Tongue (tissue), 2 donors: Measurements from ENCODE around the gene HOMER2. TPM values are rescaled to one million over a fixed set of nuclear protein-coding genes. Genes with fewer than 3 reads are reported as not detected.
"Not testable (repeated sequence)": the region's sequence is repeated elsewhere in the genome, so short reads cannot be mapped to it uniquely, and the experiment has no call there.

Experiments
- DNase-seq: peaks from one replicate; pipeline ENCODE4 v3.0.0-alpha.2; 2015
- total RNA-seq: library from RNA; depleted of rRNA; stranded (reverse); fragments of >200 nt; gene quantifications from one replicate; pipeline ENCODE4 v1.2.3, GENCODE V29; 2014

HOMER2 gene
- total RNA-seq, 1 donor from 2014 or later: 38.4 TPM

DNA sequence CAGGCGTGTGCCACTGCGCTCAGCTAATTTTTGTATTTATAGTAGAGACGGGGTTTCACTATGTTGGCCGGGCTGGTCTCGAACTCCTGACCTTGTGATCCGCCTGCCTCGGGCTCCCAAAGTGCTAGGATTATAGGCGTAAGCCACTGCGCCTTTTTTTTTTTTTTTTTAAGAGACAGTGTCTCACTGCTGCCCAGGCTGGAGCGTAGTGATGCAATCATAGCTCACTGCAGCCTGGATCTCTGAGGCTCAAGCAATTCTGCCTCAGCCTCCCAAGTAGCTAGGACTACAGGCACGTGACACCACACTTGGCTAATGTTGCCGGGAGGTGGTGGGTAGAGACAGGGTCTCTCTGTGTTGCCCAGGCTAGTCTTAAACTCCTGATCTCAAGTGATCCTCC lies 59.0 kb downstream of the HOMER2 start:
- not testable (repeated sequence) for DNase-seq

DNA sequence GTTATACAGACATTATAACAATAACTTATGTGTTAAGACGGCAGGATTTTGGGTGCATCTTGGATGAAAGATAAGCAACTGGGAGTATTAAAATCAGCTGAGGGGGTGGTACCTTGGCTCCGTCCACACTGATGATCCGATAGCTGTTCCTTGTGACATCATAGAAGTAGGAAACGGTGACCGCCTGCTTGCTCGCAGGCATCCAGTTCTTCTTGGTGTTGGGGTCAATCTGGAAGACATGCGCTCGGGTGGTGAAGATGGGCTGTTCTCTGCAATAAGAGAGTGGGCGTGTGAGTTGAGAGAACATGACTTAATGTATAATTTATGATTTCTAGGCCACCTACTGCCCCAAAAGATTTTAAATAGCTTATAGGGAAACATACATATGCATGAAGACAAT lies 59.9 kb downstream of the HOMER2 start:
- DNase-seq: no peak

DNA sequence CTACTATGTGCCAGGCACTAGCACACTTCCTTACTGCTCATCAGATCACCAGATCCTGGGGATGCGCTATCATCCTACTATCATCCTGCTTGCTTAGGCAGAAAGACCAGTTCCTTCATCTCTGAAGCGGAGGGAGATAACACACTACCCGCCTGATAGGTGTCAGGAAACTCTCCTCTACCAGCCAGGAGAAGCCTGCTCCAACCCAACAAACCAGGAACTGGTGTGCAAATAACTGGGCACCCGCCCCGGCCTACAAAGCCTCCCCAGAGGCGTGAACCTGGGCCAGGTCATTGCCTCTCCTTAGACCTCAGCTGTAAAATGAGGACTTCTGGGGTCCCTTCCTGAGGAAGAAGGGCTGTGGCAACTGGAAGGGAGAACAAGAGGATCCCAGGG lies 61.5 kb downstream of the HOMER2 start:
- no peak for DNase-seq

DNA sequence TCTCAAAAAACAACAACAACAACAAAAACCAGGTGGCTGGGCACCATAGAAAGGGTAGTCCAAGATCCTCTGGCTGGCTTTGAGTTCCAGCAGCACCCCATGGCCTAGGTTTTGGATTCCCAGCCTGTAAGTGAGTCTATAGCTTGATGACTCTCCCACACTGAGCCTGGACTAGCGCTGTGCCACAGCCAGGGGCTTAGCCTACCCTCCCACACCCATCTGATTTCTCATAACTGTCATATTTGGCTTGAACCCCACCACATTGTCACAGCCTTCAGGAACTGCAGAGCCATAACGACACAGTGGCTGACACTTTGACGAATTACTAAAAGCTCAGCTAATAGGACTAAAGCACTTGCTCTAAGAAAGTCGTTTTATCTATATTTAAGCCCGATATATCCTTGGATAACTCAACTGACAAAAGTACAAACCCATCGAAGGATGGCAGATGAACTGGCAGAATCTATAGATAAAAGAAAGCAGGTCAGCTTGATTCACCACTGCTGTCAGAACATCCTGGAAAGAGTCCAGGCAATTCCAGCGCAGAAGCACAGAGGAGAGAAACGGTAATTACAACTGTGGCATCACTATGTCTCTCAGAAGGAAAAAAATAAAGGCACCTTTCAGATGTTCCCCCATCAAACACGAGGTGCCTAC lies 62.1 kb downstream of the HOMER2 start:
- DNase-seq: no peak

DNA sequence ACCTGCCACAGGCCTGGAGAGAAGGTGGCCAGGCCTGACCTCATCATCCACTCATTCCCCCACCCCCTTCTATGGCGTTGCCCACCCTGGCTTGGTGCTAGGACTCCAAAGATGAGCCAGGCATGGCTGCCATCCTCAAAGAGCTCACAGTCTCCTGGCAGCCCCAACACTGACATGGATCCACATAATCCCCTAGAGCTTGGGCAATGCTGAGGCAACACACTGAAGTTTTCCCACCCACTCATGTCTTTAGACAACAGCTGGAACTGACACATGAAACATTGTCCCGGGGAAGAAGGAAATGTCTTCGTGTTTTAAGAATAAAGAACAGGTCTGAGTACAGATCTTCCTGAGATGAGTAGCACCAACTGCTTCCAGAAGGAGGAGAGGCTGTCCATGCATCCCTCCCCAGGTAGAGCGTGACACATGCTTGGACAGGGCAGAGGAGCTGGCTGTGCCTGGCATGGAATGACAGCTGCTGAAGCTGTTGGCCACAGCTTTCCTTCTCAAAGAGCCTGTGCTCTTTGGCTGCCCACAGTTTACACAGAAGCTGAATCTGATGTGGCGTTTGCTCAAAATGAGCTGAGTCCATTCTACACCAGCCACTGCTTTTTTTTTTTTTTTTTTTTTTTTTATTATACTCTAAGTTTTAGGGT lies 70.1 kb downstream of the HOMER2 start:
- peak; percentile 26 for DNase-seq

DNA sequence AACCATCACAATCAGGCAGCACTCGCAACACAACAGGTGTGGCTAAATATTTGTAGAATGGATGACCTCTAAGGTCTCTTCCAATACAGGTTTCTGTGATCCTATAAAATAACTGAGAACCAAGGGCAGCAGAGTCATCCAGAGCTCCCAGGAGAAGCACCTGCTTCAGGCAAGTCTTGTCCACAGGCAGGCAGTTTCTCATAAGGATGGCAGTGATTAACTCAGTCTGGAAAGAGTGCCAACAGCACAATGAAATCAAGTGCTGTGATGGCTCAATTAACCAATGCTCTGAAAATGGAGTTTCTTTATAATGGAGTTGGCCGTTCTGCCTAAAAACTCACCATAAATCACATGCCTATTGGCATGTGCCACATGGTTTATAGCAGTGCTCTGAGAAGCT lies 70.8 kb downstream of the HOMER2 start:
- no peak for DNase-seq

DNA sequence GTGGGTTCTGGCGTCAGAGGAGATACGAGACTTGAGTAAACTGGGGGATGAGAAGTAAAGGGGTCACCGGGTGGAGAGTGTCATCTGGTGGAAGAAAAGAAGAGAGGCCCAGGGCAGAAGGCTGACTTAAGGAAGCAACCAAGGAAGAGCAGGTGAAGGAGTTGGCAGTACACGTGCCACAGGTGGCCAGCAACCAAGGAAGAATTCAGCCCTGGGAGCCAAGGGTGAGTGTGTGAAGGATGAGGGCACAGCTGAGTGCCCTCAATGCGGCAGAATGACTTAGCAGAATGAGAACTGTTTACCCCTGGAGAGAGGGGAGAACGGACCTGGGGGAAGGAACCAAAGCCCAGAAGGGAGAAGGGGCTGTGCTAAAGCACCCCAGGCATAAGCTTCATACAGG lies 71.8 kb downstream of the HOMER2 start:
- no peak for DNase-seq

DNA sequence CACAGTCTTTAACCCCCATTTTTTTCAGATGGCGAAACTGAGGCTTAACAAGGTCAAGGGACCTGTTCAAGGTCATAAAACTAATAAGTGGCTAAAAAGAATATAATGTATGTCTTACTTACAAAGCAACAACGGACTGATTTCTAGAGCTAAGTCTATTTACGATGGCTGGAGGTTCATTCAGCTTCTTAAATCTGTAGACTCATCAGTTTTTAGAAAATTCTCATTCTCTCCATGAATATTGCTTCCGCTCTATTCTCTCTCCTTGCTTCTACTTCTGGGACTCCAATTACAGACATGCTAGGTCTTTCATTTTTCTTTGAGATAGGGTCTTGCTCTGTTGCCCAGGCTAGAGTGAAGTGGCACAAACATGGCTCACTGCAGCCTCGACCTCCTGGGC lies 74.2 kb downstream of the HOMER2 start:
- DNase-seq: no peak

DNA sequence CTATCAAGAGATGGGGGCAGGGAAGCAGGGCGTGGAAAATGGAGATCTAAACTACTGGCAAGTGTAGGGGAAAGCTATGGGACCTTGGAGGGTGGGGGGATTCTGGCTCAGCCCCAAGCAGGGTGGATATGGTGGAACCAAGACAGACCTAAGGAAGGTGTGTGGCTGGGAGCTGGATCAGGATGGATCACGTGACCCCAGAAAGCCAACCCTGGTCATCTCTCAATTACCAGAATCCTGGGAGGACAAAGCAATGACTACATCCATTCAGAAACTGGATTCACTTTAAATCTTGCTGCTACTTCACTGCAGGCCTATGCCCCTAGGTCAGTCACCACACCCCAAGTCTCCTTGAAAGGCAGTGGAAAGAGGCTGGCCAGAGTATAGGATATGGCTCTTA lies 74.7 kb downstream of the HOMER2 start:
- DNase-seq: no peak

DNA sequence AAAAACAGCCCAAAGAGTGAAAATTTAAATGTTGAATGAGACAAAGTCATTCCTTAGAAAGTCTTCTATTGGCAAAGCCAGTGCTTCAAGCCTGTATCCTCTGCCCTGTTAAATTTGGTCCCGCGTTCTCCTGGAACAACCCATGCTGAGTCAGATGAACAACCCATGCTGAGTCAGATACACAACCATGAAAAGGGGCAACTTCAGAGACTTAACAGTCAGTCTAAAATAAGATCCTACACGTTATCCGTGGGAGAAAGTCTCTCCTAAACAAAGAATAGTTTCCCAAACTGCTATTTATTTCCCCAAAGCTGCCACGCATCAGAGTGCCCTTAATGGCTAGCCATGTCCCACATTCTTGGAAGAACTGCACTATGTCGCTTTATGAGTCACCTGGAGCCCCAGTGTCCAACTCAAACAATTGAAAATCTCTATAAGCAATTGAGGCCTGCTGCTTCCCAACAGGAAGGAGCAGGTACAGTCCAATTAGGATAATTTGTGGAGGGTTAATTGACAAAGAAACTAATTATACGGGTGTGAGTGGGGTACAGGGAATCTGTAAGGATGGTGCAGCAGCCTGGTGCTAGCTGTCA lies 77.0 kb downstream of the HOMER2 start:
- DNase-seq: no peak

DNA sequence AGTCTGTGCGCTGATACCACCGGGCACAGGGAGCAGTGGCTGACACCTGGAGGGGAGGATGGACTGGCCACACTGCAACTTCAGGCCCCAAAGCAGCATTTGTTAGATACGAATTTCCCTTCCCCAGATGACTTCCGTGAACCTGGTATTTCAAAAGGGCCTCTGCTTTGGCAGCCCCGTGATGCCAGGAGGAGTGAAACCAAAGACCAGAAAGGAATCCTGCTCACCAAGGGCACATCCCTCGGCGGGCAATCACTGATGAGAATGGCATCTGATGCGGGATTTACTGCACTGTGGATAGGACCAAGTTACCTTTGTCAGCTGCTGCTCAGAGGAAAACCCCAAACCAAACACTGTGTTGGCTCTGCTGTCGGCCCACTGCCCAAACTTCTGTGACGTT lies 77.6 kb downstream of the HOMER2 start:
- DNase-seq: no peak

DNA sequence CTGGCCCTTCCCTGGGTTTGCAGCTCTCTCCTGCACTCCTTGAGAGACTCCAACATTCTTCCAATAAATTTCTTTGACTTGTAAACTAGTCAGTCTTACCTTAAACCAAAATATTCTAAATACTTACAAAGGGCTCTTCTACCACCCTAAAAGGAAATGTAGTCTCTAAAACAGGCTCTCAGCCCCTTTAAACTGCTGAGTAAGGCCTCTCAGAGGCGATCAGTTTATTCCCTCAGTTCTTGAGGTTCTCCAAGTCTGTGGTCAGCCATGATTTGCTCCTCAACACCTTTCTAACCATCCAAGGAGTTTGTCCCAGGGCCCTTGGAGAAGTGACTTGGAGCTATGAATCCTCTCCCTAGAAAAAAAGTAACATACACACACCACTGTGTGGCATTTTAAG lies 78.3 kb downstream of the HOMER2 start:
- no peak for DNase-seq

DNA sequence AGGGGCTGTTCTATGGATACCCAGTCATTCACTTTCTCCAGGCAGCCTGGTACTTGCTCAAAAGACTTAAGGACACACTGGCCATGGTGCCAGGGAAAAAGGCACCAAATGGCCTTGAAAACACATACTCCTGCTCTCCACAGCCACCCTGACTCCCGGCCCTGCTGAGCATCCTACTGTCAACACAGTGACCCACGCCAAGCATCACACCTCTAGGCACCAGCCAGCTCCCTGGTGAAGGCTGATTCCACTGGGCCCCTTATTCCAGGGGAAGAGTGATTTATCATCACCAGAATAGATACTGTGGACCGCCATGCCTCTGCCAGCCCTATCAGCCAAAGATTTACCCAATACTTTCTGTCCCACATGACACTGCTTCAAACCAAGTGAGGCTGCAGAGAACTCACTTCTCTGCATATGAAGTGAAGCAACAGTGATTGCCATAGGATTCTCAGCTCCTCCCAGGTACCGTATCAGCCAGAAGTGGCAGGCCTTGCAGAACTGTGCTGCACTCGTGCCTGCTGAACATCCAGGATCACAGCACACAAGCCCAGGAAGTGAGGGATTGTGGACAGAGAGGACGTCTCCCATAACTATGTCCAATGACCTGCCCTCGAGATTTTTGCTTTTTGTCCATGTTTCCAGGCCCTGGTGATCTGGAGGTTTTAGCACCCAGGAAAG lies 79.4 kb downstream of the HOMER2 start:
- DNase-seq: no peak

DNA sequence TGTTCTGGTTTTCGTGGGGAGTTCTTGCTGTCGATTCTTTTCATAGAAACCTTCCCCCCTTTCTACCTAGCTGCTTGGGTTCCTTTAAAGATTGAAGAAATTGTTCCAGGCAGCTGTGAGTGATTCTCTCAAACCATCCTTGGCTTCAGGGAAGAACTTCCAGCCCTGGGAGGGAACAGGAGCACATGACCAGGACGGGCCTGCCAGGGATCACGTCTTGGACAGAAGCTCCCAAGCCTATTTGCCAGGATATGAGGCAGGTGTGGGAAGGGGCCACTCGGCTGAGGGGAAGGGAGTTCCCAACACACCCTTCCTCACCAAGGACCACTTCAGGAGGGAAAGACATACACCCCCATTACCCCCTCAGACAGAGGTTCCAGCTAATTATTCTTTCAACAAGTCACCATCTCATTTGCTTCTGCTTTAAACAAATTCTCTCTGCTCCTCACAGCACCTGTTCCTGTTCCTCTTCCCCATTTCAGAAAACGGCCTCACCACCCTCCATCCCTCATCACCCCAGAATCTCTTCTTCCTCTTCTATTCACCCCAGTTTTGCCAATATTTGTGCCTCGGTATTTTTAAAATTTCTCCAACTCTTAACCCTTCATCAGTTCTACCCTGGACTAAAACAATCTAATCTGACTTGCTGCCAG lies 80.6 kb downstream of the HOMER2 start:
- no peak for DNase-seq

DNA sequence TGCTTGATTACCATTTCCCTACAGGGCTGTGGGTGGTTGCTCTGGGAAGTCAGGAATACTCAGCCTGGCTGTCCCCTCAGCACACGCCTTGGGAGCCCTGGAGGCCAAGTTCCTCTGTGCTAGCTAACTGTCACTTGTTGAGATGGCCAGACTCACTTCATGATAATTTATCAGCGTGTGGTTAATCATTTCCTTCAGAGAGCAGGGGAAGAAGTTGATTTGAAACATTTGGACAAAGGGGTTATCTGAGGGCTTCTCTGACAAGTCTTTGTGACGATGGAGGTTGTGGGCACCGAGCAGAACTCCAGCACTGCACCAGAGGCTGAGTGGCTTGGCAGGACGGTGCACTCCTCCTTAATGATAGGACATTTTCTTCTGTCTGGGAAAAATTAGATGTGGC lies 81.2 kb downstream of the HOMER2 start:
- no peak for DNase-seq

DNA sequence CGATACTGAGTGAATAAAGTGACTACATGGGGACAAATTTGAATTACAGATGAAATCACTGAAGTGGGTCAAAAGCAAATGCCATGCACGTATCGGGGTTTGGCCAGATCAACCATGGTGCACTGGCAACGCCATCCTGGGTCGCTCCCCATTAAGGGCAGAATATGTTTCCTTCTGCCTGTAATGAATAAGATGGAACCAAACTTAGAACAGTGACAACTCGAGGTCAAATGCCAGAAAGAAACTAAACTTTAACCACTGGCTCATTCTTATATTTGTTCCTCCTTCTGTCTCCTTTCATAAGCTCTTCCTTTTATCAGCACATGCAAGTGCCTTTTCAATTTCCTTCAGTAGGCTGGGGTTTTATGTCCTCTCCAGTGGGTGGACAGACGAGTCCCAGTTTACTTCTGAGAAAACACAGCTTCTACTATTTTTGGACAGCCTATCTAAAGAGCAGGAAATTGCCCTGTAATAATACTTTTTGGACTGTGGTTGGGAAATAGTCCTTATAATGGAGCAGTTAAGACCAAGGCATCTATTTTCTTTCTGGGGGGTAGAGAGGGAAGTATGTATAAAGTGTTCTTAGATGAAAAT lies 81.7 kb downstream of the HOMER2 start:
- DNase-seq: no peak

DNA sequence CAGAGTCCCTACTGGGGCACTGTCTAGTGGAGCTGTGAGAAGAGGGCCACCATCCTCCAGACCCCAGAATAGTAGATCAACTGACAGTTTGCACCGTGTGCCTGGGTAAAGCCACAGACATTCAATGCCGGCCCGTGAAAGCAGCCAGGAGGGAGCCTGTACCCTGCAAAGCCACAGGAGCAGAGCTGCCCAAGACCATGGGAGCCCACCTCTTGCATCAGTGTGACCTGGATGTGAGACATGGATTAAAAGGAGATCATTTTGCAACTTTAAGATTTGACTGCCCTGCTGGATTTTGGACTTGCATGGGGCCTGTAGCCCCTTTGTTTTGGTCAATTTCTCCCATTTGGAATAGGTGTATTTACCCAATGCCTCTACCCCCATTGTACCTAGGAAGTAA lies 86.5 kb downstream of the HOMER2 start:
- DNase-seq: not testable (repeated sequence)

DNA sequence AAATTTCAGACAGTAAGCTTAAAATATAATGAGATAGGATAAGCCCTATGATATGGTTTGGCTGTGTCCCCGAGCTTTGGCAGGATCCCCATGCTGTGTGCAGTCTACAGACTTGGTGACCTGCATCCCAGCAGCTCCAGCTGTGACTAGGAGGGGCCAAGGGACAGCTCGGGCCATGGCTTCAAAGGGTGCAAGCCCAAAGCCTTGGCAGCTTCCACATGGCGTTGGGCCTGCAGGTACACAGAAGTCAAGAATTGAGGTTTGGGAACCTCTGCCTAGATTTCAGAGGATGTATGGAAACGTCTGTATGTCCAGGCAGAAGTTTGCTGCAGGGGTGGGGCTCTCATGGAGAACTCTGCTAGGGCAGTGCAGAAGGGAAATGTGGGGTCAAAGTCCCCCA lies 86.9 kb downstream of the HOMER2 start:
- not testable (repeated sequence) for DNase-seq

DNA sequence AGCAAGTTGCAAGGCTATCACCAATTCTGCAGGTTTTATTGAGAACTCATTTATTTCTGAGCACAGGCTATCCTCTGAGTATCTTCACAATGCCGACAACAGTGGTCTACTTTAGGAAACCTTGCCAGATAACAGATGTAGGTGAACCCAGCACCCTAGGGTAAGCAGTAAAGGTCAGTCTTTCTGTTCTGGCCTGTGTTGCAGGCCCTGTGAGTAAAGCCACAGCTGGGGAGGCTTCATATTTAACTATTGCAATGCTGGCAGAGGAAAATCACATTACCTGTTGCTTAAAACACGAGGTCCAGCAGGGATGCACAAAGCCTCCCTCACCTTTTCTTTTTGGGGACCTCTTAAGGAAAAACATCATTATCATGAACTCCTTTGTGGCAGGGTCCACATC lies 87.6 kb downstream of the HOMER2 start:
- DNase-seq: no peak

DNA sequence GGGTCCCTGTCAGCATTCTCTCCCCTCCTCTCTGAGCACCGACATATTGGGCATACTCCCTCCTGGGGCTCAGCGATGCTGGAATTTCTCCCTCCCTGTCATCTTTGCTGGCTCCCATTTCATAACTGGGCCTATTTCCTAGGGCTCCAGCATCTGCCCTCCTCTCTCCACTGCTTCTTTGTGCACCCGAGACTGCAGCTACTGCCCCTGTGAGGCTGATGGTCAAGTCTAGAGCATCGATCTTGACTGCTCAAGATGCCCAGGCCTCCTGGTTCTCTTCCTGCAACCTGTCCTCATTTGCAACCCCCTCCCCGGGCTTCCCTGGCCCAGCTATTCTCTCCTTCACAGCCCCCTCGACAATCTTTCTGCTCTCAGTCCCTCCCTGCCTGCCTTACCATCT lies 89.6 kb downstream of the HOMER2 start:
- no peak for DNase-seq

DNA sequence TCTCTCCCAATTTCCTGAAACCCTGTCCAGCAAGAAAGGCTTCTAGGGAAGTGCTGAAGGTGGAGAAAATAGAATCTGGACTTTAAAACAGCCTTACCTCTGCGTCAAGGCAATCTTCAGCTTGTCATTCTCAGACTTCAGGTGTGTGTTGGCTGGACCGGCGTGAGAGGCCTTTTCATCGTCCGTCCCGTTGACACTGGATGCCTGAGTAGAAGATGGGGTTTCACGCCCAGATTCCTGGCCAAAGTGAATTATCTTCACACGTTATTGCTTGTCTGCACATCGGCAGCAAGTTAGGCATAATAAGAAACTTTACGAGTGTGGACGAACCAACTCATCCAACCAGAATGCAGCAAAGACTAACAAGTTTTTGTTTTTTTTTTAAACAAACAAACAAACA lies 93.6 kb downstream of the HOMER2 start:
- no peak for DNase-seq

DNA sequence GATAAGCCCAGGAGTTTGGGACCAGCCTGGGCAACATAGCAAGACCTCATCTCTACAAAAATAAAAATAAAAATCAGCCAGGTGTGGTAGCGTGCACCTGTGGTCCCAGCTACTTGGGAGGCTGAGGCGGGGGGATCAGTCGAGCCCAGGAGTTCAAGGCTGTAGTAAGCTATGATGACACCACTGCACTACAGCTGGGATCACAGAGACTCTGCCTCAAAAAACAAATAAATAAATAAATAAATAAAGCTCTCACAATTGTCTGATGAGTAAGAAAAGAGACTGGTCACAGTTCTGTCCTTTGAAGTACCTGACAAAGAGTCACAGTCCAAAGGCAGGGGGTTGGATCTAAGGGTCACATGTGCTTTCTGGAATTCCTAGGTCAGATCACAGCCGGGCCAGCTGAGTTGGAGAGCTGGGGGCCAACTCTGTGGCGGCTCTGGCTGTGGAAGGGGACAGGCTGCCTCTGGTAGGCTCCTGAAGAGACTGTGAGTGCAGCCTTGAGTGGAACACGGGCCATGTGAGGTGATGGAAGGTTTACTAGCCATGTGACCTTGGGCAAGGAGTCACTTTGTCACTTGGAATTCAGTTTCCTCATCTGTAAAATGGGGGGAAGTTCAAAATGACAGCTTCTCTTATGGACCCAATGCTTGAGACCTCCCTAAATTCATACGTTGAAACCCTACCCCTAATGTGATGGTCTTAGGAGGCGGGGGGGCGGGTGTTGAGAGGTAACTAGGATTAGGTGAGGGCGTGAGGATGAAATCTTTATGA lies 95.9 kb downstream of the HOMER2 start:
- no peak for DNase-seq
